ENCODE results near the gene CADM1.

Gene CADM1

GRCh38 chr11:115499241-115499799, 4.9 kb downstream of the CADM1 start:
- no peak overlapping the region for H3K27ac ChIP-seq
- DNase-seq (ENCODE audit: low spot score) = no peak
- CTCF ChIA-PET = no interaction called here
- POLR2A ChIA-PET (ENCODE audit: low non-redundant PET) = no interaction called here
- TF ChIP-seq, protein P1, sequence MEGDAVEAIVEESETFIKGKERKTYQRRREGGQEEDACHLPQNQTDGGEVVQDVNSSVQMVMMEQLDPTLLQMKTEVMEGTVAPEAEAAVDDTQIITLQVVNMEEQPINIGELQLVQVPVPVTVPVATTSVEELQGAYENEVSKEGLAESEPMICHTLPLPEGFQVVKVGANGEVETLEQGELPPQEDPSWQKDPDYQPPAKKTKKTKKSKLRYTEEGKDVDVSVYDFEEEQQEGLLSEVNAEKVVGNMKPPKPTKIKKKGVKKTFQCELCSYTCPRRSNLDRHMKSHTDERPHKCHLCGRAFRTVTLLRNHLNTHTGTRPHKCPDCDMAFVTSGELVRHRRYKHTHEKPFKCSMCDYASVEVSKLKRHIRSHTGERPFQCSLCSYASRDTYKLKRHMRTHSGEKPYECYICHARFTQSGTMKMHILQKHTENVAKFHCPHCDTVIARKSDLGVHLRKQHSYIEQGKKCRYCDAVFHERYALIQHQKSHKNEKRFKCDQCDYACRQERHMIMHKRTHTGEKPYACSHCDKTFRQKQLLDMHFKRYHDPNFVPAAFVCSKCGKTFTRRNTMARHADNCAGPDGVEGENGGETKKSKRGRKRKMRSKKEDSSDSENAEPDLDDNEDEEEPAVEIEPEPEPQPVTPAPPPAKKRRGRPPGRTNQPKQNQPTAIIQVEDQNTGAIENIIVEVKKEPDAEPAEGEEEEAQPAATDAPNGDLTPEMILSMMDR (conservative IDR thresholded peaks at IDR 0.05; ENCODE audit: low read depth) = no peak

- DNase-seq (ENCODE audit: low spot score) = no peak
- CTCF ChIA-PET = no interaction called here
- TF ChIP-seq, protein P1 (conservative IDR thresholded peaks at IDR 0.05; ENCODE audit: low read depth) = no peak
- POLR2A ChIA-PET (ENCODE audit: low non-redundant PET) = no interaction called here
- H3K27ac ChIP-seq = no peak overlapping the region
Observed at GRCh38 chr11:115498354-115498753, 5.9 kb downstream of the CADM1 start.

DNA sequence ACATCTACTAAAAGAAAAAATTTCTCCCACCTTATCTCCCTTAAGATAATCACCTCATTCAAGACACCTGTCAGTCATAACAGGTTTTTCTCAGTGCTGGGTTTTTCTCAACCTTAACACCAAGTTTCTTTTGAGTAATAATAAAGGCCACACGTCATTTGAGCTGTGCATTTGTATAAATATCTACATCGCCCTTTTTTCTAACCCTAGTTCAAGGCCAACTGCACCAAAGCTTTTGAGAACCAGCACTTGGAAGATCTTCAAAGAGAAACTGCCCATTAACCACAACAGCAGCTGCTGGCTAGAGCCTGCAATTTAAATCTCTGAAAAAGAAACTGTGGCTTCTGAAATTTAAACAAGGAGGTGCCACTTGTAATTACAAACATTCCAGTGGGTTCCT, 6.9 kb downstream of the CADM1 start:
- DNase-seq (ENCODE audit: low spot score) = no peak
- TF ChIP-seq, protein P1 (conservative IDR thresholded peaks at IDR 0.05; ENCODE audit: low read depth) = no peak
- H3K27ac ChIP-seq = no peak overlapping the region
- ChIA-PET POLR2A (ENCODE audit: low non-redundant PET) (no interaction called here), CTCF (interaction anchor here (0.7 kb wide), 1 partner anchor 50 kb away, joined by 3 read pairs; no protein-coding TSS in a partner anchor)

GRCh38 chr11:115496892-115497291, 7.3 kb downstream of the CADM1 start:
- ChIA-PET POLR2A (ENCODE audit: low non-redundant PET) (no interaction called here), CTCF (interaction anchor here (0.7 kb wide), 1 partner anchor 50 kb away, joined by 3 read pairs; no protein-coding TSS in a partner anchor)
- H3K27ac ChIP-seq = no peak overlapping the region
- TF ChIP-seq, protein P1 (conservative IDR thresholded peaks at IDR 0.05; ENCODE audit: low read depth) = no peak
- no peak for DNase-seq (ENCODE audit: low spot score)

DNA sequence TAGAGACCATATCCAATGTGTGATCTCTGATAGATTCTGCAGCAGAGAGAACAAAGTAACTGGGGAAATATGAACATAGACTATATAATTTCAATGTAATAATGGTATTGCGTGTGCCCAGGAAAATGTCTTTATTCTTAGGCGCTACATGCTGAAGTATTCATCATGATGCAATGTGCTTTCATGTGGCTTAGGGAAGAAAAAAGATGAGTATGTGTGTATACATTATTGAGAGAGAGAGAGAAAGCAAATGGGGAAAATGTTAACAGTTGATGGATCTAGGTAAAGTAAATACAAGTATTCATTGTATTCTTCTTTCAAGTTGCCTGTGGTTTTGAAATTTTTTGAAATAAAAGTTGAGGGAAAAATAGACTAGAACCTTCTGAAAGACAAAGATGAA, 10.3 kb downstream of the CADM1 start:
- ChIA-PET CTCF (no interaction called here), POLR2A (ENCODE audit: low non-redundant PET) (no interaction called here)
- no peak overlapping the region for H3K27ac ChIP-seq
- TF ChIP-seq, protein P1 (conservative IDR thresholded peaks at IDR 0.05; ENCODE audit: low read depth) = no peak
- no peak for DNase-seq (ENCODE audit: low spot score)

DNA sequence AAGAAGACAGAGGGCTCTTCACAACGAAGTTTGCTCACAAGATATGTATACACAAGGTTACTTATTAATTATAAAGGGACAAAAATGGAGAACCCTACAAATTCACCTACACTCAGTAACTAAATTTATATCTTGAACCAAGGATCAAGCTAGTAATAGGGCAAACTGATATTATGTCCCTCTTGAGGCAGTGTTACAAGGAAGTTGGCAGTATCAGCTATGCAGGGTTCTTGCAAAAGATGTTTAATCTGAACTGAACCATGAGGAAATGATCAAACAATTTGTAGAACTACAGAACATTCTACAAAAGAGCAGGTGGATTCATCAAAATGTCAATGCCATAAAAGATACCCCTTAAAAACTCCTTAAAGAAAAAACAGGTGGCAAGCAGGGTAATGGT, 10.7 kb downstream of the CADM1 start:
- TF ChIP-seq, protein P1 (conservative IDR thresholded peaks at IDR 0.05; ENCODE audit: low read depth) = no peak

More for the DNA sequence above, 10.7 kb downstream of the CADM1 start:
- DNase-seq (ENCODE audit: low spot score) = no peak
- no peak overlapping the region for H3K27ac ChIP-seq
- POLR2A ChIA-PET (ENCODE audit: low non-redundant PET) = no interaction called here
- CTCF ChIA-PET = interaction anchor here (0.7 kb wide), 1 partner anchor 759 kb away, joined by 3 read pairs; no protein-coding TSS in a partner anchor

Measured in RWPE1 (cell line).